Measurements from ENCODE around the gene GTF2I. TPM values are rescaled to one million over a fixed set of nuclear protein-coding genes. Genes with fewer than 3 reads are reported as not detected.
"Not testable (repeated sequence)": the region's sequence is repeated elsewhere in the genome, so short reads cannot be mapped to it uniquely, and the experiment has no call there.

The GTF2I gene
- total RNA-seq, 1 donor from 2014 or later = 247 TPM

GRCh38 chr7:74627661-74628411 lies 29.7 kb upstream of the GTF2I start:
- Mint-ChIP-seq H3K4me3 (ENCODE audit: unreplicated experiment) (no peak overlapping the region), H3K9me3 (ENCODE audit: unreplicated experiment) (no peaks in the 10 kb centered on the region), H3K27me3 (ENCODE audit: unreplicated experiment) (no peaks in the 10 kb centered on the region), H3K4me1 (ENCODE audit: unreplicated experiment) (peaks cover 17% of the 10 kb centered on the region), H3K36me3 (ENCODE audit: unreplicated experiment) (no peaks in the 10 kb centered on the region), H3K27ac (ENCODE audit: unreplicated experiment) (peak overlapping the region; percentile 56)
- no peak for TF ChIP-seq CTCF (IDR thresholded peaks at IDR 0.05)
- no peak for DNase-seq (ENCODE audit: extremely low spot score, unreplicated experiment)

- H3K36me3 Mint-ChIP-seq (ENCODE audit: unreplicated experiment) = no peaks in the 10 kb centered on the region
- peaks cover 26% of the 10 kb centered on the region for H3K4me1 Mint-ChIP-seq (ENCODE audit: unreplicated experiment)
- no peak overlapping the region for H3K27ac Mint-ChIP-seq (ENCODE audit: unreplicated experiment)
- H3K9me3 Mint-ChIP-seq (ENCODE audit: unreplicated experiment) = no peaks in the 10 kb centered on the region
- H3K4me3 Mint-ChIP-seq (ENCODE audit: unreplicated experiment) = no peak overlapping the region
- TF ChIP-seq CTCF (IDR thresholded peaks at IDR 0.05) = no peak
- no peaks in the 10 kb centered on the region for H3K27me3 Mint-ChIP-seq (ENCODE audit: unreplicated experiment)
- DNase-seq (ENCODE audit: extremely low spot score, unreplicated experiment) = no peak
Observed at GRCh38 chr7:74632505-74632904, 25.0 kb upstream of the GTF2I start.

GRCh38 chr7:74633451-74633921 lies 24.0 kb upstream of the GTF2I start:
- Mint-ChIP-seq H3K4me1 (ENCODE audit: unreplicated experiment) (peaks cover 17% of the 10 kb centered on the region), H3K9me3 (ENCODE audit: unreplicated experiment) (no peaks in the 10 kb centered on the region), H3K27me3 (ENCODE audit: unreplicated experiment) (no peaks in the 10 kb centered on the region), H3K36me3 (ENCODE audit: unreplicated experiment) (no peaks in the 10 kb centered on the region), H3K27ac (ENCODE audit: unreplicated experiment) (no peak overlapping the region), H3K4me3 (ENCODE audit: unreplicated experiment) (no peak overlapping the region)
- no peak for DNase-seq (ENCODE audit: extremely low spot score, unreplicated experiment)
- no peak for TF ChIP-seq CTCF (IDR thresholded peaks at IDR 0.05)

GRCh38 chr7:74637745-74638144 lies 19.8 kb upstream of the GTF2I start:
- H3K4me1 Mint-ChIP-seq (ENCODE audit: unreplicated experiment) = peaks cover 14% of the 10 kb centered on the region
- no peak for DNase-seq (ENCODE audit: extremely low spot score, unreplicated experiment)

GRCh38 chr7:74650055-74650454 lies 7.5 kb upstream of the GTF2I start:
- not testable (repeated sequence) for DNase-seq (ENCODE audit: extremely low spot score, unreplicated experiment); H3K9me3 Mint-ChIP-seq (ENCODE audit: unreplicated experiment); H3K27me3 Mint-ChIP-seq (ENCODE audit: unreplicated experiment); H3K27ac Mint-ChIP-seq (ENCODE audit: unreplicated experiment); H3K36me3 Mint-ChIP-seq (ENCODE audit: unreplicated experiment); H3K4me3 Mint-ChIP-seq (ENCODE audit: unreplicated experiment); H3K4me1 Mint-ChIP-seq (ENCODE audit: unreplicated experiment)

More at GRCh38 chr7:74637745-74638144, 19.8 kb upstream of the GTF2I start:
- H3K4me3 Mint-ChIP-seq (ENCODE audit: unreplicated experiment) = no peak overlapping the region
- no peaks in the 10 kb centered on the region for H3K36me3 Mint-ChIP-seq (ENCODE audit: unreplicated experiment)
- no peaks in the 10 kb centered on the region for H3K27me3 Mint-ChIP-seq (ENCODE audit: unreplicated experiment)
- no peak overlapping the region for H3K27ac Mint-ChIP-seq (ENCODE audit: unreplicated experiment)
- no peak for TF ChIP-seq CTCF (IDR thresholded peaks at IDR 0.05)
- H3K9me3 Mint-ChIP-seq (ENCODE audit: unreplicated experiment) = no peaks in the 10 kb centered on the region

DNA sequence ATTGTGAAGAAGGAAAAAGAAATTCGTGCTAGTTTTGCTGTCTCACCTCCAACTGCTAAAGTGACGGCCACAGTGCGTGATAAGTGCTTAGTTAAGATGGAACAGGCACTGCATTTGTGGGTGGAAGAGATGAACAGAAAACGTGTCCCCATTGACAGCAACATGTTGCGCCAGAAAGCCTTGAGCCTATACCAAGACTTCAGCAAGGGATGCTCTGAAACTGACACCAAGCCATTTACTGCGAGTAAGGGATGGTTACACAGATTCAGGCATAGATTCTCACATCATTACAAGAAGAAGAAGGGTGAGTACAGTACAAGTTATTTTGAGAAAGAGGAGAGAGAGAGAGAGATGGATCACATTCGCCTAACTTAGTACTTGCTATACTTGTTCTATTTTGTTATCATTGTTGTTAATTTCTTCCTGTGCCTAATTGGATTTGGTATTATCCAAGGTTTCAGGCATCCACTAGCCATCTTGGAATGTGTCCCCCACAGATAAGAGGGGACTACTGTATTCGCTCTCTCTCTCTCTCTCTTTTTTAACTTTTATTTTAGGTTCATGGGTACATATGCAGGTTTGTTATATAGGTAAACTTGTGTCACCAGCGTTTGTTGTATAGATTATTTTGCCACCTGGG lies 6.9 kb upstream of the GTF2I start:
- H3K36me3 Mint-ChIP-seq (ENCODE audit: unreplicated experiment); DNase-seq (ENCODE audit: extremely low spot score, unreplicated experiment); H3K4me3 Mint-ChIP-seq (ENCODE audit: unreplicated experiment); H3K27ac Mint-ChIP-seq (ENCODE audit: unreplicated experiment); H3K27me3 Mint-ChIP-seq (ENCODE audit: unreplicated experiment); H3K9me3 Mint-ChIP-seq (ENCODE audit: unreplicated experiment): not testable (repeated sequence)
- peaks cover 12% of the 10 kb centered on the region for H3K4me1 Mint-ChIP-seq (ENCODE audit: unreplicated experiment)

- not testable (repeated sequence) for H3K27ac Mint-ChIP-seq (ENCODE audit: unreplicated experiment); H3K9me3 Mint-ChIP-seq (ENCODE audit: unreplicated experiment); H3K4me3 Mint-ChIP-seq (ENCODE audit: unreplicated experiment); H3K36me3 Mint-ChIP-seq (ENCODE audit: unreplicated experiment); DNase-seq (ENCODE audit: extremely low spot score, unreplicated experiment); H3K27me3 Mint-ChIP-seq (ENCODE audit: unreplicated experiment)
- peaks cover 17% of the 10 kb centered on the region for H3K4me1 Mint-ChIP-seq (ENCODE audit: unreplicated experiment)
Observed at GRCh38 chr7:74651133-74651504, 6.4 kb upstream of the GTF2I start.

Measured in osteocyte (in vitro differentiated cells).